Upper lobe of left lung (tissue), 6 donors: ENCODE data around the gene NSUN3. TPM values are rescaled to one million over a fixed set of nuclear protein-coding genes. Genes with fewer than 3 reads are reported as not detected.

Source experiments
- ATAC-seq, 2 donors: fragments of 200-7000 bp; cut with Tn5 transposase; one replicate each; pipeline ENCODE4 v1.9.1; 2022; ENCODE audit warnings: mild to moderate bottlenecking in 2 of 2, moderate library complexity in 2 of 2; ENCODE audit not compliant: low FRiP score in 2 of 2
- DNase-seq, 2 donors: peaks; one replicate each; pipeline ENCODE4 v3.0.0-alpha.2; 2019 to 2020
- H3K27ac ChIP-seq, 4 donors: fragments of 200-600 bp; sonication (generic); one replicate each; pipeline ENCODE4 v1.5.1; 2016 to 2019
- H3K27me3 ChIP-seq, 4 donors: fragments of 200-600 bp; sonication (generic); one replicate each; pipeline ENCODE4 v1.5.1; 2017 to 2019
- H3K36me3 ChIP-seq, 4 donors: fragments of 200-600 bp; sonication (generic); one replicate each; pipeline ENCODE4 v1.5.1; 2016 to 2019
- H3K4me1 ChIP-seq, 4 donors: fragments of 200-600 bp; sonication (generic); one replicate each; pipeline ENCODE4 v1.5.1; 2018 to 2019
- H3K4me3 ChIP-seq, 4 donors: fragments of 200-600 bp; sonication (generic); one replicate each; pipeline ENCODE4 v1.5.1; 2017 to 2019; ENCODE audit warnings: mild to moderate bottlenecking in 2 of 4, moderate library complexity in 1 of 4
- H3K9me3 ChIP-seq, 4 donors: fragments of 200-600 bp; sonication (generic); one replicate each; pipeline ENCODE4 v1.5.1; 2018 to 2019
- EP300 ChIP-seq, 4 donors: sonication (generic); formaldehyde crosslinking; IDR thresholded peaks; one replicate each; pipeline ENCODE4 v1.5.1; 2017; ENCODE audit warnings: antibody characterized with exemption in 4 of 4, control low read depth in 2 of 4
- POLR2A ChIP-seq, 4 donors: fragments of 450-650 bp; IDR thresholded peaks; one replicate each; pipeline ENCODE4 v1.5.1; 2016 to 2017; ENCODE audit warnings: antibody characterized with exemption in 4 of 4, mild to moderate bottlenecking in 2 of 4
- POLR2AphosphoS5 ChIP-seq, 2 donors: sonication (generic); formaldehyde crosslinking; IDR thresholded peaks; one replicate each; pipeline ENCODE4 v1.5.1; 2017; ENCODE audit warnings: antibody characterized with exemption in 2 of 2
- WGBS, 2 donors: methylation state at CpG; one replicate each; pipeline ENCODE4 v1.1.5; 2017 to 2018; 5-methylcytosine and 5-hydroxymethylcytosine counted together
- total RNA-seq, 6 donors: library from RNA; depleted of rRNA in 4 of 6; stranded (reverse); fragments of >200 nt in 4 of 6; gene quantifications; one replicate each; pipeline versions ENCODE4 v1.1.0 to v1.2.1, GENCODE V29; 2016 to 2021
- TF ChIP-seq, protein P1 (sequence below), 6 experiments: fragments of 450-650 bp in 4 of 6; fragments of 200-600 bp in 2 of 6; sonication (generic) in 2 of 6; IDR thresholded peaks; one replicate each; pipeline ENCODE4 v1.5.1; 2016 to 2019; ENCODE audit warnings: antibody characterized with exemption in 6 of 6
- donor health status: DM: no; HTN: no; CAD: no; lungs with moderate emphysema.
- donor health status: DM: no; HTN: yes; CAD: no; lungs with severe emphysema.

NSUN3 gene
- total RNA-seq, 6 donors from 2014 or later, result 5.2 to 24.1 (median 13.9) TPM

DNA sequence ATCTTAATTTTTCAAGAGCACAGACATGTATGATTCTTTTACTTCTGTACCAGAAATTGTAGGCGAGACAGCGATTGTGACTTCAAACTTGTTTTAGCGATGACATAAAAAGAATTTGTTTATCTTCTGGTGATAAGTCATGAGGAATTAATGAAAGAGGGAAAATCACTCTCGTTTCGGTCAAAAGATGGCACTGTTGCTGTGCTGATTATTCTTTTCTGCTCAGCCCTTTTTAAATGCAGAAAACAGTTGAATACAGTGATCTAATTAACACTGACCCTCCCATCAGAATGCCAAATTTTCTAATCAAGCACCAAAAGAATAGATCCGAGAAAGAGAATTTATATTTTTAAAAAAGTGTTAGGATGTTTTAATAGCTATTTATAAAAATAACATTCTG lies 52.6 kb downstream of the NSUN3 start:
- Histone ChIP-seq H3K4me3 (no peak overlapping the region), H3K4me1 (no peaks in the 10 kb centered on the region), H3K27me3 (no peaks in the 10 kb centered on the region), H3K36me3 (peaks cover 0 to 21% (median 2%) of the 10 kb centered on the region in 4 donors), H3K9me3 (no peaks in the 10 kb centered on the region), H3K27ac (no peak overlapping the region)
- DNase-seq (no peak), ATAC-seq (no peak)
- TF ChIP-seq, protein P1, sequence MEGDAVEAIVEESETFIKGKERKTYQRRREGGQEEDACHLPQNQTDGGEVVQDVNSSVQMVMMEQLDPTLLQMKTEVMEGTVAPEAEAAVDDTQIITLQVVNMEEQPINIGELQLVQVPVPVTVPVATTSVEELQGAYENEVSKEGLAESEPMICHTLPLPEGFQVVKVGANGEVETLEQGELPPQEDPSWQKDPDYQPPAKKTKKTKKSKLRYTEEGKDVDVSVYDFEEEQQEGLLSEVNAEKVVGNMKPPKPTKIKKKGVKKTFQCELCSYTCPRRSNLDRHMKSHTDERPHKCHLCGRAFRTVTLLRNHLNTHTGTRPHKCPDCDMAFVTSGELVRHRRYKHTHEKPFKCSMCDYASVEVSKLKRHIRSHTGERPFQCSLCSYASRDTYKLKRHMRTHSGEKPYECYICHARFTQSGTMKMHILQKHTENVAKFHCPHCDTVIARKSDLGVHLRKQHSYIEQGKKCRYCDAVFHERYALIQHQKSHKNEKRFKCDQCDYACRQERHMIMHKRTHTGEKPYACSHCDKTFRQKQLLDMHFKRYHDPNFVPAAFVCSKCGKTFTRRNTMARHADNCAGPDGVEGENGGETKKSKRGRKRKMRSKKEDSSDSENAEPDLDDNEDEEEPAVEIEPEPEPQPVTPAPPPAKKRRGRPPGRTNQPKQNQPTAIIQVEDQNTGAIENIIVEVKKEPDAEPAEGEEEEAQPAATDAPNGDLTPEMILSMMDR (IDR thresholded peaks at IDR 0.05), result no peak
- no peak for TF ChIP-seq POLR2AphosphoS5 (IDR thresholded peaks at IDR 0.05)
- no peak for TF ChIP-seq POLR2A (IDR thresholded peaks at IDR 0.05)
- WGBS, 2 donors, result 55 to 67% methylated on average over 6 of the region's 6 CpGs

DNA sequence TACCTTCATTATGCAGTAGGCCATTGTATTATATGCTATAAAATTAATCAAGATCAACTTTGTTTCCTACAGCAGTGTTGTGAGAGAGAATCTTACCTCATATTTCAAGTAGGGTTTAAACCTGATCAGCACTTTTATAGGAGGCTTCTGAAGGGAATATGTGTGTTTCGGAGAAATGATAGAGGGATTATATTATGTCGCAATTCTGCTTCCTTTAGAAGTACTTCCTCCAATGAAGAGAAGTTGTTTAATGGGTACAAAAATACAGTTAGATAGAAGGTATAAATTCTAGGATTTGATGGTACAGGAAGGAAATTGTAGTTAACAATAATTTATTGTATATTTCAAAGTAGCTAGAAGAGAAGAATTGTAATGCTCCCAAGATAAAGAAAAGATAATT lies 54.9 kb downstream of the NSUN3 start:
- DNase-seq, result no peak
- H3K27ac ChIP-seq, result no peak overlapping the region
- no peak for TF ChIP-seq POLR2A (IDR thresholded peaks at IDR 0.05)
- TF ChIP-seq, protein P1 (IDR thresholded peaks at IDR 0.05), result no peak
- no peak for TF ChIP-seq EP300 (IDR thresholded peaks at IDR 0.05)
- no peak for TF ChIP-seq POLR2AphosphoS5 (IDR thresholded peaks at IDR 0.05)
- H3K9me3 ChIP-seq, result no peaks in the 10 kb centered on the region
- no peak overlapping the region for H3K4me3 ChIP-seq
- no peaks in the 10 kb centered on the region for H3K4me1 ChIP-seq
- H3K36me3 ChIP-seq, result peaks cover 0 to 4% (median 0%) of the 10 kb centered on the region in 4 donors
- 50 to 84% methylated on average over 2 of the region's 2 CpGs for WGBS, 2 donors
- ATAC-seq, result no peak
- no peaks in the 10 kb centered on the region for H3K27me3 ChIP-seq

DNA sequence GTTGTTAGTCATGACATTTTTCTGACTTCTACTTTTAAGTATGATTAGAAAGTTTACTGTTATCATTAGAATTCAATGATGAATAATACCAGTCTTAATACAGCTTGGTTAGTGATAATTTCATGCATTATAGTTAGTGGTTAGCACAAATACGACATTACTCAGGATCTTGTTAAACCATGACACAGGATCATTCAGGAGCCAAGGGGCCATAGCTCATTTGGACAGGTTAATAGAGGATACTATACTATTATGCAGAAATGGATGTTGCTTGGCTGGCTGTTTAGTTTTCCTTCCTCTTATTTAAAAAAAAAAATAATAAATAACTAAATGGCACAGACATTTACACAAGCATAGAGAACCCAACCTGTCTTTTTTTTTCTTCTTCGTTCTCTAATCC lies 55.5 kb downstream of the NSUN3 start:
- 64 to 74% methylated on average over 2 of the region's 2 CpGs for WGBS, 2 donors
- no peaks in the 10 kb centered on the region for H3K27me3 ChIP-seq
- no peak for ATAC-seq

DNA sequence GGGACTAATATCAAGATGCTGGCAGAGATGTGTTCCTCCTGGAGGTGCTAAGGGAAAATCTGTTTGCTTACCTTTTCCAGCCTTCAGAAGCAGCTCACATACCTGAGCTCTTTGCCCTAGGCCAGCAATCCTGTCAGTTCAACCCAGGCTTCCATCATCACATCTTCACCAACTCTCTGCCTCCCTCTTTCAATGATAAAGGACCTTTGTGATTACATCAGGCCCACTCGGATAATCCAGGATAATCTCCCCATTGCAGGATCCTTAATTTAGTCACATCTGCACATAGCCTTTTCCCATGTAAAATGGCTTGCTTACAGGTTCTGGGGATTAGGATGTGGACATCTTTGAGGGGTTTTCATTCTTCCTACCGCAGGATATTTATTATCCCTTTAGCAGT lies 58.3 kb downstream of the NSUN3 start:
- WGBS, 2 donors, result 88 to 95% methylated on average over 2 of the region's 2 CpGs
- Histone ChIP-seq H3K4me1 (no peaks in the 10 kb centered on the region), H3K36me3 (peaks cover 0 to 17% (median 2%) of the 10 kb centered on the region in 4 donors), H3K4me3 (no peak overlapping the region), H3K27me3 (no peaks in the 10 kb centered on the region), H3K27ac (no peak overlapping the region), H3K9me3 (no peaks in the 10 kb centered on the region)
- ATAC-seq (no peak), DNase-seq (no peak)
- TF ChIP-seq EP300 (IDR thresholded peaks at IDR 0.05) (no peak), POLR2A (IDR thresholded peaks at IDR 0.05) (no peak), POLR2AphosphoS5 (IDR thresholded peaks at IDR 0.05) (no peak)
- TF ChIP-seq, protein P1 (IDR thresholded peaks at IDR 0.05), result no peak

More for the DNA sequence above, 55.5 kb downstream of the NSUN3 start:
- H3K4me1 ChIP-seq, result no peaks in the 10 kb centered on the region
- no peak for DNase-seq
- peaks cover 0 to 6% (median 0%) of the 10 kb centered on the region in 4 donors for H3K36me3 ChIP-seq
- H3K4me3 ChIP-seq, result no peak overlapping the region
- no peaks in the 10 kb centered on the region for H3K9me3 ChIP-seq
- TF ChIP-seq, protein P1 (IDR thresholded peaks at IDR 0.05), result no peak
- TF ChIP-seq POLR2A (IDR thresholded peaks at IDR 0.05) (no peak), EP300 (IDR thresholded peaks at IDR 0.05) (no peak)
- no peak overlapping the region for H3K27ac ChIP-seq

DNA sequence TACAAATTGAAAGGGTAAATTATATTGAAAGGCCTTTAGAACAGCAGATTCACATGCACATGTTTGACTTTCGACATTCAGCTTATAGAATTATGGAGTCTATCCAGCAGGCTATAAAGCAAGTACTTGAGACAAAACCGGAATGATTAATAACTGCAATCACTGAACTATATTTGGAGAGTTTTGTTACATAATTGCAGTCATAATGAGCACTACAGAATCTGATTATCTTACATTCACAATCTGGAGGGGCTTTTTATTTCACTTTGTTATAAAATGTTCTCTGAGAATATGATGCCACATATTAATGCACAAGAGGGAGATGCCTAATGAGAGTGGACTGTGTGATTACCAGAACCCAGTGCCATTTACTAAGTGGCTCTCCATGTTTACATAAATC lies 64.3 kb downstream of the NSUN3 start:
- Histone ChIP-seq H3K27me3 (no peaks in the 10 kb centered on the region), H3K27ac (no peak overlapping the region), H3K4me3 (no peak overlapping the region), H3K36me3 (peaks cover 4 to 50% (median 9%) of the 10 kb centered on the region in 4 donors), H3K9me3 (no peaks in the 10 kb centered on the region), H3K4me1 (no peaks in the 10 kb centered on the region)
- DNase-seq (no peak), ATAC-seq (no peak)
- TF ChIP-seq, protein P1 (IDR thresholded peaks at IDR 0.05), result no peak
- TF ChIP-seq POLR2A (IDR thresholded peaks at IDR 0.05) (no peak), EP300 (IDR thresholded peaks at IDR 0.05) (no peak), POLR2AphosphoS5 (IDR thresholded peaks at IDR 0.05) (no peak)
- WGBS, 2 donors, result 61 to 65% methylated on average over 2 of the region's 2 CpGs
